ENCODE results near the gene MYH7. TPM values are rescaled to one million over a fixed set of nuclear protein-coding genes. Genes with fewer than 3 reads are reported as not detected.

The MYH7 gene
- total RNA-seq, 1 donor from 2014 or later: not detected

GRCh38 chr14:23432102-23432925, 3.1 kb downstream of the MYH7 start:
- no peak for DNase-seq (ENCODE audit: extremely low spot score in 2 of 2)
- Histone ChIP-seq H3K27ac (no peak overlapping the region), H3K36me3 (no peaks in the 10 kb centered on the region), H3K27me3 (no peaks in the 10 kb centered on the region), H3K4me1 (no peaks in the 10 kb centered on the region), H3K4me3 (no peak overlapping the region), H3K9me3 (no peaks in the 10 kb centered on the region)
- intact Hi-C loops (cut with DNase I): no loop called here
- TF ChIP-seq CTCF (IDR thresholded peaks at IDR 0.05): no peak
- no peak for TF ChIP-seq POLR2AphosphoS5 (IDR thresholded peaks at IDR 0.05; ENCODE audit: insufficient read depth in 1 of 2, low read depth in 1 of 2)
- no peak for TF ChIP-seq POLR2A (IDR thresholded peaks at IDR 0.05)

- Histone ChIP-seq H3K4me1 (no peaks in the 10 kb centered on the region), H3K27ac (no peak overlapping the region), H3K27me3 (no peaks in the 10 kb centered on the region), H3K4me3 (no peak overlapping the region), H3K9me3 (no peaks in the 10 kb centered on the region), H3K36me3 (no peaks in the 10 kb centered on the region)
- no peak for DNase-seq (ENCODE audit: extremely low spot score in 2 of 2)
- TF ChIP-seq POLR2AphosphoS5 (IDR thresholded peaks at IDR 0.05; ENCODE audit: insufficient read depth in 1 of 2, low read depth in 1 of 2): no peak
- no peak for TF ChIP-seq CTCF (IDR thresholded peaks at IDR 0.05)
- no peak for TF ChIP-seq POLR2A (IDR thresholded peaks at IDR 0.05)
- intact Hi-C loops (cut with DNase I): no loop called here
These were observed 4.0 kb downstream of the MYH7 start for GRCh38 chr14:23431486-23431885.

GRCh38 chr14:23430723-23431085, 4.8 kb downstream of the MYH7 start:
- Histone ChIP-seq H3K27me3 (no peaks in the 10 kb centered on the region), H3K27ac (no peak overlapping the region), H3K9me3 (no peaks in the 10 kb centered on the region), H3K4me1 (no peaks in the 10 kb centered on the region), H3K4me3 (no peak overlapping the region), H3K36me3 (no peaks in the 10 kb centered on the region)
- no peak for TF ChIP-seq CTCF (IDR thresholded peaks at IDR 0.05)
- no peak for TF ChIP-seq POLR2AphosphoS5 (IDR thresholded peaks at IDR 0.05; ENCODE audit: insufficient read depth in 1 of 2, low read depth in 1 of 2)
- no peak for TF ChIP-seq POLR2A (IDR thresholded peaks at IDR 0.05)
- no peak for DNase-seq (ENCODE audit: extremely low spot score in 2 of 2)
- intact Hi-C loops (cut with DNase I): no loop called here

GRCh38 chr14:23430016-23430722, 5.3 kb downstream of the MYH7 start:
- Histone ChIP-seq H3K4me1 (no peaks in the 10 kb centered on the region), H3K27me3 (no peaks in the 10 kb centered on the region), H3K4me3 (no peak overlapping the region), H3K27ac (no peak overlapping the region), H3K9me3 (no peaks in the 10 kb centered on the region), H3K36me3 (no peaks in the 10 kb centered on the region)
- no peak for TF ChIP-seq POLR2AphosphoS5 (IDR thresholded peaks at IDR 0.05; ENCODE audit: insufficient read depth in 1 of 2, low read depth in 1 of 2)
- TF ChIP-seq CTCF (IDR thresholded peaks at IDR 0.05): no peak
- no peak for TF ChIP-seq POLR2A (IDR thresholded peaks at IDR 0.05)
- no peak for DNase-seq (ENCODE audit: extremely low spot score in 2 of 2)
- intact Hi-C loops (cut with DNase I): no loop called here
